LNCAP (cell line): ENCODE data around the gene KRTAP4-9.

ENCODE experiments used
- TF ChIP-seq, protein P1 (sequence below): fragments of 450-650 bp; IDR thresholded peaks from 2 replicates; pipeline ENCODE4 v1.5.1; 2017; ENCODE audit warnings: mild to moderate bottlenecking

Gene KRTAP4-9

DNA sequence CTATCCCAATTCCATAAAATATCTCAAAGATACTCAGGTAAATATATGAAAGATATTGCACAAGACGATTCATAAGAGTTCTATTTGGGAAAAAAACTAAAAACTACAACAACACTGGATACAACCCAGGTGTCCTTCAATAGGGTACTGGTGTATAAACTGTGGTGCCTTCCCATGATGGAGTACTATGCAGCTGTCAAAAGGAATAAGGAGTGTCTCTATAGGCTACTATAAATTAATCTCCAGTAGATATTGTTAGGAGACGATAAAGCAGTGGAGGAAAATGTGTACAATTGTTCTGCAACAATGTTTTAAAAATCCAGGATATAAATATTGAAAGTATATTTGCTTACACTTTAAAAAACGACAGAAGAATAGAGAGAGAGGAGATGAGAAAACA lies 21.2 kb downstream of the KRTAP4-9 start:
- TF ChIP-seq, protein P1, sequence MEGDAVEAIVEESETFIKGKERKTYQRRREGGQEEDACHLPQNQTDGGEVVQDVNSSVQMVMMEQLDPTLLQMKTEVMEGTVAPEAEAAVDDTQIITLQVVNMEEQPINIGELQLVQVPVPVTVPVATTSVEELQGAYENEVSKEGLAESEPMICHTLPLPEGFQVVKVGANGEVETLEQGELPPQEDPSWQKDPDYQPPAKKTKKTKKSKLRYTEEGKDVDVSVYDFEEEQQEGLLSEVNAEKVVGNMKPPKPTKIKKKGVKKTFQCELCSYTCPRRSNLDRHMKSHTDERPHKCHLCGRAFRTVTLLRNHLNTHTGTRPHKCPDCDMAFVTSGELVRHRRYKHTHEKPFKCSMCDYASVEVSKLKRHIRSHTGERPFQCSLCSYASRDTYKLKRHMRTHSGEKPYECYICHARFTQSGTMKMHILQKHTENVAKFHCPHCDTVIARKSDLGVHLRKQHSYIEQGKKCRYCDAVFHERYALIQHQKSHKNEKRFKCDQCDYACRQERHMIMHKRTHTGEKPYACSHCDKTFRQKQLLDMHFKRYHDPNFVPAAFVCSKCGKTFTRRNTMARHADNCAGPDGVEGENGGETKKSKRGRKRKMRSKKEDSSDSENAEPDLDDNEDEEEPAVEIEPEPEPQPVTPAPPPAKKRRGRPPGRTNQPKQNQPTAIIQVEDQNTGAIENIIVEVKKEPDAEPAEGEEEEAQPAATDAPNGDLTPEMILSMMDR, result no peak

DNA sequence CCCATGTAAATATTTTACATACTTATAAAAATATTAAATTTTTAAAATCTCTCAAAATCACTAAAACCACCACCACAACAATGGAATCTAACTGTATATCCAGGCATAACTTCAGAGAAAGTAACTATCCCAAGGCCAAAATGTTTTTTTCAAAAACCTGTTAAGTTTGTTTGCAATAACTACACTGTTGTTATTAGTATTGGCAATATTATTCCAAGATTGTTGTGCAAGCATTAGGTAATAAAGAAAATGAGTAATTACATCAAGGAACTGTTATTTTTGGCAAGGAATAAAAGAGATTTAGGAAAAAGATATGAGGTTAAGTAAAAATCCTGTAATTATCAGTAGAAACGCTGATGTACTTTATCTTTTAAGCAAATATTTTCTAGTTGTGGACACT lies 22.2 kb downstream of the KRTAP4-9 start:
- TF ChIP-seq, protein P1, result no peak

DNA sequence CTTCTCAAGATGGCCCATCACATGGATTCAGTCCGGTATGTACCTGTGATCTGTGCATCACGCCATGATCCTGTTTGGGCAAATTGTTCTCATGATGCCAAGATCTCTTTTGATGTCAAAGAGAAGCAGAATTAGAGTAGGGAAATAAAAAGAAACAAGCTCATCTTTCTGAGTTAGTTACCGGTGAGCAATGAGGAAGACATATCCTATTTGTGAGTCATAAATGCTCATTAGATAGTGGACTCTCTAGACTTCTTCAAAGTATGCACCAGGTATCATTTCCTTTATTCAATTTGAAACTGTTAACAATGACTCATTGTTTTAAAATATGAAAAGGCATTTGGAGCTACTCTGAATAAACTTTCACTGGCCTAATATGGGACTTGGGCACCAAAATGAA lies 26.8 kb downstream of the KRTAP4-9 start:
- TF ChIP-seq, protein P1, result no peak

DNA sequence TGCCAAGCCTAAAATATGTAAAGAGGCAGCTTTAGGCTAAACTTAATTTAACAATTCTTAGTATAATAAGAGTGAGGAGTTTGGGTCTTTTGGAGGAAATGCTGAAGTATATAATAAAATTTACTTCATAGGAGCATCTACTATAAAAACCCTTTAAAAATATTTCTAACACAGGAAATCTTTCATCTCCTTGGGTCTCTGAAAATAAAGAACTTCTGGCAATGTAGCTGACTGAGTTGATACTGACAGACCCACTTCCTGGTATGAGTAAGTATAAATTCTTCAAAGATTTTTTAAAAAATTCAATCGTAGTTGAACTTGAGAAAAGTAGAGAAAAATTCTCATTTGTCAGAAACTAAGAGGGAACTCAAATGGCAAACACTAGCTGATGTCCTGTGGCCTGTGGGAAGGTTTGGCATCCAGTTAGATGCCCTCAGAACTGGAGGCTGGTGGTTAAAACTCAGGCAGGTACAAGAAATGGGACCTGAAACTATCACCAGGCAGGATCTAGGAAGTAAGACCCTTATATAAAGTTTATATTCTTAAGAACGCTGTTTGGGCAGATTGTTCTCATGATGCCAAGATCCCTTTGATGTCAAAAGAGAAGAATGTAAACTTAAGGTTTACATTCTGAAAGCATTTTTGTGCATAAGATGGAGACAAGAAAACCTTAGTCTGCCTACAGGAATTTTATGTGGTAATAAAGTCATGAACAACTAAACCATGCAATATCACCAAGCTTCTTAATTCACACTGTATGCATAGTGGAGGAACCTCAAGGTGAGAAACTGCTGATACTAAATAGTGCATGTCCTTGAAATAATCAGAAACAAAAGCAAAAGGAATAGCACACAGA lies 28.9 kb downstream of the KRTAP4-9 start:
- TF ChIP-seq, protein P1, result no peak

GRCh38 chr17:41140360-41141131 lies 35.4 kb downstream of the KRTAP4-9 start, which contains the start of gene KRTAP4-6:
KRTAP4-6 (minus strand) TSS chr17:41140544; CDS start chr17:41140487, 57 bp downstream.
- TF ChIP-seq, protein P1, result no peak

- TF ChIP-seq, protein P1, result no peak
Measured at GRCh38 chr17:41141361-41141760, 36.2 kb downstream of the KRTAP4-9 start.

- TF ChIP-seq, protein P1, result no peak
Measured at GRCh38 chr17:41144846-41145245, 39.7 kb downstream of the KRTAP4-9 start.
